IPS DF 6.9 (cell line): ENCODE data around the gene AHSP.
"Not testable (repeated sequence)": the region's sequence is repeated elsewhere in the genome, so short reads cannot be mapped to it uniquely, and the experiment has no call there.

Experiments used
- DNase-seq: peaks from one replicate; pipeline ENCODE4 v3.0.0-alpha.2; 2013; ENCODE audit warnings: low read depth, low spot score
- H3K27ac ChIP-seq: one replicate; pipeline ENCODE4 v1.5.1; 2013; ENCODE audit warnings: low read length, control low read depth
- H3K27me3 ChIP-seq: 2 replicates; pipeline ENCODE4 v1.6.1; 2013; ENCODE audit warnings: mild to moderate bottlenecking, low read length; ENCODE audit not compliant: control insufficient read depth, insufficient read depth
- H3K36me3 ChIP-seq: 2 replicates; pipeline ENCODE4 v1.6.1; 2013; ENCODE audit warnings: low read length; ENCODE audit not compliant: control insufficient read depth, insufficient read depth
- H3K4me1 ChIP-seq: 2 replicates; pipeline ENCODE4 v1.6.1; 2013; ENCODE audit warnings: low read length; ENCODE audit not compliant: control insufficient read depth, insufficient read depth
- H3K4me3 ChIP-seq: 2 replicates; pipeline ENCODE4 v1.5.1; 2013; ENCODE audit warnings: mild to moderate bottlenecking, low read length
- H3K9me3 ChIP-seq: 2 replicates; pipeline ENCODE4 v1.6.1; 2013; ENCODE audit warnings: low read length, inconsistent platforms; ENCODE audit not compliant: control insufficient read depth, insufficient read depth
- WGBS: extraction: QIAGEN DNeasy Blood & Tissue Kit; methylation state at CpG from one replicate; pipeline ENCODE4 v1.1.7; 2013; ENCODE audit warnings: mixed read lengths, missing lambda C conversion rate; ENCODE audit not compliant: insufficient read length, insufficient coverage; 5-methylcytosine and 5-hydroxymethylcytosine counted together

Gene AHSP

DNA sequence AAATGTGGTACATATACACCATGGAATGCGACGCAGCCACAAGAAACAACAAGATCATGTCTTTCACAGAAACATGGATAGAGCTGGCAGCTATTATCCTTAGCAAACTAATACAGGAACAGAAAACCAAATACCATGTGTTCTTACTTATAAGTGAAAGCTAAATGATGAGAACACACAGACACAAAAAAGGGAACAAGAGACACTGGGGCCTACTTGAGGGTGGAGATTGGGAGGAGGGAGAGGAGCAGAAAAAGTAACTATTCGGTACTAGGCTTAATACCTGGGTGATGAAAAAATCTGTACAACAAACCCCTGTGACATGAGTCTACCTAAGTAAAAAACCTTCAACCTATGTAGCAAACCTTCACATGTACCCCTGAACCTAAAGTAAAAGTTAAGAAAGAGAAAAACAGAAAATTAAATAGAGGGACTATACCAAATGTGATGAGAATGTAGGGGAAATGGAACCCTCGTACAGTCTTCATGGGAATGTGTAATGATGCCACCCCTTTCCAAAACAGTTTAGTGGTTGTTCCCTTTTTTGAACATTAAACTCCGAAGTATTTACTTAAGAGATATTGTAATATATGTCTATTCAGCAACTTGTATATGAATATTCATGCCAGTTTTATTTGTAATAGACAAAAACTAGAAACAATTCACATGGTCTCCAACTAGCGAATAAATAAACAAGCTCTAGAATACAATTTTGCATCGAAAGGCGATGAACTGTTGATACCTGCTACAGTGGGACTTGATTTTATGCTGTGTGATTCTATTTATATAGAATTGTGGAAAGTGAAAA is 33.9 kb downstream of the AHSP start:
- Histone ChIP-seq H3K27me3 (no peaks in the 10 kb centered on the region), H3K4me1 (no peaks in the 10 kb centered on the region)
- no peak for DNase-seq

DNA sequence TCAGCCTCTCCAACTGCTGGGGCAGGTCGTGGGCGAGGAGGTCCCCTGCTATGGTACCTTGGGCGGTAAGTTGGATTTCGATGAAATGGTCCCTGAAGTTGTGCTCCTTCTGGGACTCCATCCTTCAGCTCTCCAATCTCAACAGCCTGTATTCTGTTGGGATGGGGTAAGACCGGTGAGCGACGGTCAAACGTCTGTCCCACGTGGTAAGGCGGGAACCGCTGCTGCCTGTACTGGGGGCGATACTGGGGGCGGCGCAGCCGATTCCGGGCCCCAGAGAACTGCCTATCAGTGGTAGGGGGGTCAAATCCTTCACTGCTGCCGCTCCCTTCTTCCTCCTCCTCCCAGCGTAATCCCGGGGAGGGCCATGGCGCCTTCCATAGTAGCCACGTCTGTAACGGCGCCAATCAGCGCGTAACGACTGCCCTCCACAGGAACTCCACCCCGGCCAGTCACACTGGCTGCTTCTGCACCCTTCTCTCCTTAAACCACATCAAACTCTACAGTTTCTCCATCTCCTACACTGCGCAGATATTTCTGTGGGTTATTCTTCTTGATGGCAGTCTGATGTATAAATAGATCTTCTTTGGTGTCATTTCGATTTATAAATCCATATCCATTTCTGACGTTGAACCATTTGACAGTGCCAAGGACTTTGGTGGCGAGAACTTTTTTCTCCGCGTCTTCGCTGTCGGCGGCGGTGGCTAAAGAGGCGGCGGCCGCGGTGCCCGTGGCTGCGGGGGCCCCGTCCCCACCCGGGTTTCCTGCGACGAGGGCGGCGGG is 41.1 kb downstream of the AHSP start:
- H3K36me3 ChIP-seq, result no peaks in the 10 kb centered on the region
- peak overlapping the region; percentile 41; the same call in 1 of the 2 replicates for H3K4me3 ChIP-seq
- no CpG with 5 or more reads among the region's 49 CpGs for WGBS
- no peak overlapping the region for H3K27ac ChIP-seq
- no peaks in the 10 kb centered on the region; the same call in 1 of the 2 replicates for H3K9me3 ChIP-seq
- DNase-seq, result peak; percentile 9
- H3K4me1 ChIP-seq, result no peaks in the 10 kb centered on the region
- H3K27me3 ChIP-seq, result peaks cover 3% of the 10 kb centered on the region

More for the DNA sequence above, 33.9 kb downstream of the AHSP start:
- WGBS, result no CpG with 5 or more reads among the region's 8 CpGs
- no peaks in the 10 kb centered on the region for H3K36me3 ChIP-seq
- H3K4me3 ChIP-seq, result no peak overlapping the region
- H3K9me3 ChIP-seq, result no peaks in the 10 kb centered on the region
- no peak overlapping the region for H3K27ac ChIP-seq

DNA sequence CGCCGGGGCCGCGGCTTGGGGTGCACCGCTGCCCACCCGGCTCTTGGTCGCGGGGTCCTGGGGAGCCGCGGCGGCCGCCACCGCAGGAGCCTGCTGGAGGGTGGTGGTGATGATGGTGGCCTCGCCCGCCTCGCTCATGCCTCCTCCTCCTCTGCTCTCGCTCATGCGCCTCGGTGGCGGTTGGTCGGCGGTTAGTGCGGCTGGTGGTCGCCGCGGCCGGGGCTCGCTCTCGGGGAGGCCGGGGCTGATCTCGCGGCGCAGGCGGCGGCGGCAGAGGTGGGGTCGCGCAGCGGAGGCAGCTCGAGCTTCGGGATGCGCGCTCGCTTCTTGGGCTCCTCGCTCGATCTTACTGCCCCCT is 41.6 kb downstream of the AHSP start:
- Histone ChIP-seq H3K27me3 (peaks cover 3% of the 10 kb centered on the region), H3K4me1 (no peaks in the 10 kb centered on the region), H3K4me3 (peak overlapping the region; percentile 41; the same call in 1 of the 2 replicates), H3K9me3 (no peaks in the 10 kb centered on the region; the same call in 1 of the 2 replicates), H3K27ac (no peak overlapping the region), H3K36me3 (no peaks in the 10 kb centered on the region)
- no CpG with 5 or more reads among the region's 46 CpGs for WGBS
- DNase-seq, result no peak

DNA sequence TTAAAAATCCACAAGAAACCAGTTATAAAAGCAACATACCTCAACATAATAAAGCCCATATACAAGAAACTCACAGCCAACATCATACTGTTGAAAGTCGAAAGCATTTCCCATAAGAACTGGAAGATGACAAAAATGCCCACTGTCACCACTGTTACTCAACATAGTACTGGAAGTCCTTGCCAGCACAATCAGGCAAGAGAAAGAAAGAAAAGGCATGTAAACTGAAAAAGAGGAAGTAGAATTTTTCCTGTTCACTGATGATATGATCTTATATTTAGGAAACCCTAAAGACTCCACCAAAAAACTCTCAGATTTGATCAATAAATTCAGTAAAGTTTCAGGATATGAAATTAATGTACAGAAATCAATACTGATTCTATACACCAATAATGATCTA is 45.1 kb downstream of the AHSP start:
- Histone ChIP-seq H3K27me3 (peaks cover 3% of the 10 kb centered on the region), H3K4me1 (no peaks in the 10 kb centered on the region), H3K27ac (no peak overlapping the region), H3K4me3 (no peak overlapping the region), H3K9me3 (peaks cover 2% of the 10 kb centered on the region; the same call in 1 of the 2 replicates), H3K36me3 (no peaks in the 10 kb centered on the region)
- no CpG with 5 or more reads among the region's 1 CpG for WGBS
- DNase-seq, result no peak

DNA sequence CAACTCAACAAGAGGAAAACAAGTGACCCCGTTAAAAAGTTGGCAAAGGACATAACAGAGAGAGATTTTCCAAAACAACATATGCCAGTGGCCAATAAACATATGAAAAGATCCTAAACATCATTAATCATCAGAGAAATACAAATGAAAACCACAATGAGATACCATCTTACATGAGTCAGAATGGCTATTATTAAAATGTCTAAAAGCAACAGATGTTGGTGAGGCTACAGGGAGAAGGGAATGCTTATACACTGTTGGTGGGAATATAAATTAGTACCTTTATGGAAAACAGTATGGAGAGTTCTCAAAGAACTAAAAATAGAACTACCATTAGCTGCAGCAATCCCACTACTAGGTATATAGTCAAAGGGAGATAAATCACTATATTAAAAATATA is 46.5 kb downstream of the AHSP start:
- WGBS, result no CpG with 5 or more reads among the region's 1 CpG
- not testable (repeated sequence) for DNase-seq, H3K27ac ChIP-seq, H3K27me3 ChIP-seq, H3K4me1 ChIP-seq, H3K4me3 ChIP-seq, H3K36me3 ChIP-seq, H3K9me3 ChIP-seq

DNA sequence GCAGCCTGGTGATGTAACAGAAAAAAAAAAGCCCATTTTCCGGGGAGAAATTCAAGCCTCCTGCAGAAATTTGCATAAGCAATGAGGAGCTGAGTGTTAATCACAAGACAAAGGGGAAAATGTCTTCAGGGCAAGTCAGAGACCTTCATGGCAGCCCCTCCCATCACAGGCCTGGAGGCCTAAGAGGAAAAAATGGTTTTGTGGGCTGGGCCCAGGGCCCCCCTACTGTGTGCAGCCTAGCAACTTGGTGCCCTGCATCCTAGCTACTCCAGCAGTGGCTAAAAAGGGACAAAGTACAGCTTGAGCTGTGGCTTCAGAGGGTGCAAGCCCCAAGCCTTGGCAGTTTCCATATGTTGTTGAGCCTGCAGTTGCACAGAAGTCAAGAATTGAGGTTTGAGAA is 49.7 kb downstream of the AHSP start:
- no peak for DNase-seq
- no CpG with 5 or more reads among the region's 1 CpG for WGBS
- Histone ChIP-seq H3K27me3 (no peaks in the 10 kb centered on the region), H3K27ac (no peak overlapping the region), H3K4me1 (no peaks in the 10 kb centered on the region), H3K4me3 (no peak overlapping the region), H3K9me3 (peaks cover 2% of the 10 kb centered on the region; the same call in 1 of the 2 replicates), H3K36me3 (no peaks in the 10 kb centered on the region)
